ENCODE results near the gene POMGNT1. TPM values are rescaled to one million over a fixed set of nuclear protein-coding genes. Genes with fewer than 3 reads are reported as not detected.
A peak's percentile ranks its signal among the peaks of the same experiment; 100 is the strongest.

The POMGNT1 gene
- total RNA-seq, 1 donor from 2014 or later: 96.9 TPM

DNA sequence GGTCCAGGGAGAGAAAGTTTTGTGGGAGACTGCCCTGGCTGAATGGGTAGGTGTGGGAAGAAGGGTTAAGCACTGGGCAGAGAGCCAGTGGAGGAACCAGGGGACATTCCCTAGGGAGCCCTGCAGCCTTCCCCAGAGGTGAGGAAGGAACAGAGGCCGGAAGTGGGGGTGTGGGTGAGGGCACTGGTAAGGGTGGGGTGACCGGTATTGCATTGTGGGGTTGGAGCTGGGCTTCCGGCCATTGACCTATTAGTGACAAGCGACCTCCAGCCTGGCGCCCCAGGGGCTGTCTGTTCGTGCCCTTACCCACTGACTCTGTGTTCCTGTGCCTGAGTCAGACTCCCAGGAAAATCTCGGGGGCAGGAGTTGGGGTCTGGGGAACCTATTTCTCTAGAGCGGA is 26.9 kb downstream of the POMGNT1 start:
- no peak for DNase-seq (ENCODE audit: low read depth)
- TF ChIP-seq, protein P1, sequence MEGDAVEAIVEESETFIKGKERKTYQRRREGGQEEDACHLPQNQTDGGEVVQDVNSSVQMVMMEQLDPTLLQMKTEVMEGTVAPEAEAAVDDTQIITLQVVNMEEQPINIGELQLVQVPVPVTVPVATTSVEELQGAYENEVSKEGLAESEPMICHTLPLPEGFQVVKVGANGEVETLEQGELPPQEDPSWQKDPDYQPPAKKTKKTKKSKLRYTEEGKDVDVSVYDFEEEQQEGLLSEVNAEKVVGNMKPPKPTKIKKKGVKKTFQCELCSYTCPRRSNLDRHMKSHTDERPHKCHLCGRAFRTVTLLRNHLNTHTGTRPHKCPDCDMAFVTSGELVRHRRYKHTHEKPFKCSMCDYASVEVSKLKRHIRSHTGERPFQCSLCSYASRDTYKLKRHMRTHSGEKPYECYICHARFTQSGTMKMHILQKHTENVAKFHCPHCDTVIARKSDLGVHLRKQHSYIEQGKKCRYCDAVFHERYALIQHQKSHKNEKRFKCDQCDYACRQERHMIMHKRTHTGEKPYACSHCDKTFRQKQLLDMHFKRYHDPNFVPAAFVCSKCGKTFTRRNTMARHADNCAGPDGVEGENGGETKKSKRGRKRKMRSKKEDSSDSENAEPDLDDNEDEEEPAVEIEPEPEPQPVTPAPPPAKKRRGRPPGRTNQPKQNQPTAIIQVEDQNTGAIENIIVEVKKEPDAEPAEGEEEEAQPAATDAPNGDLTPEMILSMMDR (IDR thresholded peaks at IDR 0.05; ENCODE audit: insufficient read depth, low read length, poor library complexity, severe bottlenecking): no peak
- no peaks in the 10 kb centered on the region for H3K36me3 ChIP-seq (ENCODE audit: control insufficient read depth, insufficient read depth, low read length)

DNA sequence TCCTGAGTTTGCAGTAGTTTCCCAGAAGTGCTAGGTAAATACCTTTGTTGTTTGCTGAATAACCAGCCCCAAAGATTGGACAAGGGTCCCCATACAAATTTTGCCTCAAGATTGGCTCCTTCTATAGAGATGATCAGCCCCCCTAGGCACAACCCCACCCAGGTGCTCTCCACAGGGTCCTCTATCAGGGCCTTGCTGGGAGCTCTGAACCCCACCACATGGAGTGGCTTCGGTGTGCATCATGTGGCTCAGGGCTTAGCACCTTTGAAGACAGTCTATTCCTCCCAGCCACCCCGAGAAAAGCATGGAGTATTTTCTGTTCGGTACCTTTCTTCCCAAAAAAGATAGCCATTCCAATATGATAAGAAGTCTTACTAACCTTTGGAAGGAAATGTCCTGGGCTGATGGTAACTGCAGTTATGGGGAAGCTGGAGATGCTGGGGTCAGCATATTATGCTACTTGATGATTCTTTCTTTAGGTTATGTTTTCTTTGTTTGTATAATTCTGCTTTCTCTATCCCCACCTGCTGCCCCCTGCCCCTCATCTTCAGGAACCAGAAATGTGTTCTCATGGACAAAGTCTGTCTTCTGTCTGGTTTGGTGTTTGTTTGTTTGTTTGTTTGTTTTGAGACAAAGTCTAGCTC is 28.3 kb downstream of the POMGNT1 start:
- Histone ChIP-seq H3K4me3 (ENCODE audit: low read depth, low read length) (no peak overlapping the region), H3K36me3 (ENCODE audit: control insufficient read depth, insufficient read depth, low read length) (no peaks in the 10 kb centered on the region), H3K27me3 (ENCODE audit: control insufficient read depth, insufficient read depth, low read length) (peaks cover 8% of the 10 kb centered on the region)
- TF ChIP-seq, protein P1 (IDR thresholded peaks at IDR 0.05; ENCODE audit: insufficient read depth, low read length, poor library complexity, severe bottlenecking): no peak
- no peak for DNase-seq (ENCODE audit: low read depth)

More for the DNA sequence above, 26.9 kb downstream of the POMGNT1 start:
- no peak overlapping the region for H3K4me3 ChIP-seq (ENCODE audit: low read depth, low read length)
- H3K27me3 ChIP-seq (ENCODE audit: control insufficient read depth, insufficient read depth, low read length): peaks cover 8% of the 10 kb centered on the region

DNA sequence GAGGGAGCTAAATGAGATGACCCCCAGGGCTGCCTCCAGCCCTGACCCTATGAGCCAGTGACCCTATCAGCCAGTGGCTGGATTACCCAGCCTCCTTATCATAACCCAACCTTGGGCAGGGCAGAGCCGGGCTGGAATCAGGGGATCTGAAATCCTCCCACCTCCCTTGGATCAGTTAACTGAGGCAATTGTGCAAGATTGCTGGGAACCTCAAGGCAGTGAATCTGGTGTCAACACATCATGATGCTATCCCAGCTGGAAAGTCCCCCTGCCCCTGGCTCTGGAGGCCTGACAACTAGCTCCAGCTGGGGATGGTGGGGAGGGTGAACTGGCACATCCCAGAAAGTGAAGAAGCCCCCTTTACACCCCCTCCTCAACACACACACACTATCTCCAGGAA is 29.8 kb downstream of the POMGNT1 start:
- Histone ChIP-seq H3K36me3 (ENCODE audit: control insufficient read depth, insufficient read depth, low read length) (no peaks in the 10 kb centered on the region), H3K4me3 (ENCODE audit: low read depth, low read length) (no peak overlapping the region), H3K27me3 (ENCODE audit: control insufficient read depth, insufficient read depth, low read length) (peaks cover 8% of the 10 kb centered on the region)
- no peak for DNase-seq (ENCODE audit: low read depth)
- TF ChIP-seq, protein P1 (IDR thresholded peaks at IDR 0.05; ENCODE audit: insufficient read depth, low read length, poor library complexity, severe bottlenecking): no peak

GRCh38 chr1:46166521-46167462 is 31.4 kb downstream of the POMGNT1 start:
- Histone ChIP-seq H3K36me3 (ENCODE audit: control insufficient read depth, insufficient read depth, low read length) (no peaks in the 10 kb centered on the region), H3K27me3 (ENCODE audit: control insufficient read depth, insufficient read depth, low read length) (peaks cover 8% of the 10 kb centered on the region), H3K4me3 (ENCODE audit: low read depth, low read length) (peak overlapping the region; percentile 28)
- no peak for DNase-seq (ENCODE audit: low read depth)
- TF ChIP-seq, protein P1 (IDR thresholded peaks at IDR 0.05; ENCODE audit: insufficient read depth, low read length, poor library complexity, severe bottlenecking): no peak

DNA sequence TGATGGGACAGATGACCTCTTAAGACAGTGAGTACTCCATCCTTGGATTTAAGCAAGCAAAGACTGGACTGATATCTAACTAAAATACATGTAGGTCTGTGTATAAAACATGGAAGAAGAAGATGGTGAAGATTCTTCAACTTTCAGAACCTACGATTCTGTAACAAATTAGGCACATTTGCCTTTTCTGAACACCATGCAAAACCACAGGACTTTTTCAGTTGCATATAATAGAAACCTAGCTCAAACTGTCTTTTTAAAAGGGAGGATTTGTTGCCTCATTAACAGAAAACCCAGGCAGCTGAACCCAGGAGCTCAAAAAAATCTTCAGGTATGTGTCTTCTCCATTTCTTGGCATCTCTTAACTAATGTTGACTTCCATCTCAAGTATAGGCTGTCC is 38.0 kb downstream of the POMGNT1 start:
- DNase-seq (ENCODE audit: low read depth): no peak
- no peak overlapping the region for H3K4me3 ChIP-seq (ENCODE audit: low read depth, low read length)
- no peaks in the 10 kb centered on the region for H3K36me3 ChIP-seq (ENCODE audit: control insufficient read depth, insufficient read depth, low read length)
- TF ChIP-seq, protein P1 (IDR thresholded peaks at IDR 0.05; ENCODE audit: insufficient read depth, low read length, poor library complexity, severe bottlenecking): no peak
- no peaks in the 10 kb centered on the region for H3K27me3 ChIP-seq (ENCODE audit: control insufficient read depth, insufficient read depth, low read length)

All from kidney epithelial cell (primary cell).